COLO668 (cell line): ENCODE measurements around the gene MACROD1.

Source experiments
- DNase-seq: peaks from one replicate; lab custom pipeline; 2025; ENCODE audit not compliant: unreplicated experiment; lab: John Stamatoyannopoulos, UW

Gene MACROD1

DNA sequence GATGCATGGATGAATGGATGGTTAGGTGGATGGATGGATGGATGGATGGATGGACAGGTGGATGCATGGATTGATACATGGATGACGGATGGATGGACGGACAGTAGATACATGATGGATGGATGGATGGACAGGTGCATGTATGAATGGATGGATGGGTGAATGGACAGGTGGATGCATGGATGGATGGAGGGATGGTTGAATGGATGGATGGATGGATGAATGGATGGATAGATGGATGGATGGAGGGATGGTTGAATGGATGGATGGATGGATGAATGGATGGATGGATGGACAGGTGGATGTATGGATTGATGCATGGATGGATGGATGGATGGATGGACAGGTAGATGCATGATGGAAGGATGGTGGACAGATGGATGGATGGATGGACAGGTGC lies 51.7 kb downstream of the MACROD1 start:
- DNase-seq: no peak

DNA sequence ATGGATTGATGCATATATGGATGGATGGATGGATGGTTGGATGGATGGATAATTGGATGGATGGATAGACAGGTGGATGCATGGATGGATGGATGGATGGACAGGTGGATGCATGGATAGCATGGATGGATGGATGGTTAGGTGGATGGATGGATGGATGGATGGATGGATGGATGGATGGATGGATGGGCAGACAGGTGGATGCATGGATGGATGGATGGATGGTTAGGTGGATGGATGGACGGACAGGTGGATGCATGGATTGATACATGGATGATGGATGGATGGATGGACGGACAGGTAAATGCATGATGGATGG lies 52.5 kb downstream of the MACROD1 start:
- no peak for DNase-seq

DNA sequence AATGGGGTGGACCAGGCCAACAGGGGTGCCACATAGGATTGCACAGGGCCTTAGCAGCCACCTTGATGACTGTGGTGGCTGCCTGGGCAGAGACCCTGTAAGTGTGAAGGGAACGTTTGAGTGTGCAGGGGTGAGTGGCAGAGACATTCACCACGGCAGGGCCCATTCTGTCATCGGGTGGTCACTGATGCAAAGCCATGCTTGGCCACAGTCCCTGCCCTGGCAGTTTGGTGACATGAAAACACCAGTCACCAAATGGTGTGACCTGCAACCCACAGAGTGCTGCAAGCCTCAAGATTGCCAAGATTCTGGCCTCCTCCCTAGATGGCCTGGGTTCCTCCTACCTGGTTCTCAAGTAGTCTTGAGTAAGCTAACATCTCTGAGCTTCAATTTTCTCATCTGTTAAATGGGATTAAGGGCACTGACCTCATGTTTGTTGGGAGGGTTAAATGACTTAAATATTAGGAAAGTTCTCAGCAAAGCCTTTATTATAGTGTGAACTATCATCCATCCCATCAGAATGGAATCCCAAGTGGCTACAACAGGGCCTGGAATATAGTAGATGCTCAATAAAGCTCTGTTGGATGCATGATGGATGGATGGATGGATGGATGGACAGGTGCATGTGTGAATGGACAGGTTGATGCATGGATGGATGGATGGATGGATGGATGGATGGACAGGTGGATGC lies 53.0 kb downstream of the MACROD1 start:
- no peak for DNase-seq

DNA sequence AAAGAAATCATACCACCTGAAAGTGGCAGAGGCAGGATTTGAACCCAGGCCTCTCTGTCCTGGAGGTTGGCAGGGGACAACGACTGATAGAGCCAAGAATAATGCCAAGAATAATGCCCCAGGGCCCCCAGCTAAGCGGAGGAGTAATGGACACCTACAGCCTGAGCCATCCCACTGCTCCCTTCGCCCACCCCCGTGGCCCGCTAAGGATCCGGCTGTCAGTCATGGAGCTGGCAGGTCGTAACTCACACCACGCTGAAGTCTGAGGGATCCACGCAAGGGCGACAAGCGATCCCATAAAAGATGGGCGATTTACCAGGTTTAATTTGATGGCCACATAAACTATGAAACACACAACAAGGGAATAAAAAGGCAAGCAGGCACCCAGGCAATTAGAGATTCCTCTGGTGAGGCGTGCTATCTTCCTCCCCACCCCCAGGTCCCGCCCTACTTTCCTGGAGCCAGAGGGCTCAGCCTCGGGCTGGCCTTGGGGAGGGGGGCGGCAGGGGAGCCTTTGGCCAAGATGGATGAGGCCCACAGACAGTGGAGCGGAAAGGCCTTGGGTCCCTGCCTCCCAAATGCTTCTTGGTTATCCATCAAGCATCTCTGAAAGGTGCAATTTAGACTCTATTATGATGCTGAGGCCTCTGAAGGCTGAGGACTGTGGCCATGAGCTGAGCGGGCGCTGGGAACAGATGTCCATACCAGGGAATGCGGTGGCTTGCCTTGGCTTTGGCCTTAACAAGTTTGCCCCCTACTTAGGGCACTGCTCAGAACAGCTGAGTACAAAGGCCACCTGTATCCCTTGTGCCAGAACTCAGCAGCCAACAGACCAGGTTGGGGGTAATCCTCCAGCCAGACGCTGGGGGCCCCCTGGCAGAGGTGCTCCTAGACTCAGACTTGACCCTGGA lies 55.2 kb downstream of the MACROD1 start:
- DNase-seq: no peak

DNA sequence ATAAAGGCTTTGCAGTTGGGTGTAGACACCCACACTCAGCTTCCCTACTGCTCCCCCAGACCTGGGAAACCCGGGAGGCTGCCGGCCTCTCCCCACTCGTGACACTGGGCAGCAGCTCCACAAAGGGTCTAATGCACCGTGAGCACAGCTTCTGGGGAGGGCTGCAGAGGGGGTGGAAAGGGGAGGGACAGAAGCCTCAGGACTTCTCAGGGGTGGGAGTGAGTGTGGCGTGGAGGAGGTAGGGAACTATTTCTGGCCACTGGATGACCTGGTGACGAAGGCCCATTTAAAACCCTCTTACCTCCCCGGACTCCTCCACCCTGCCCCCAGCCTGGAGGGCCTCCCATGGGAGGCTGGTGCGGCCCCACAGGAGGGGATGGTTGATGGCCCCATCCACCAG lies 56.6 kb downstream of the MACROD1 start:
- DNase-seq: no peak

DNA sequence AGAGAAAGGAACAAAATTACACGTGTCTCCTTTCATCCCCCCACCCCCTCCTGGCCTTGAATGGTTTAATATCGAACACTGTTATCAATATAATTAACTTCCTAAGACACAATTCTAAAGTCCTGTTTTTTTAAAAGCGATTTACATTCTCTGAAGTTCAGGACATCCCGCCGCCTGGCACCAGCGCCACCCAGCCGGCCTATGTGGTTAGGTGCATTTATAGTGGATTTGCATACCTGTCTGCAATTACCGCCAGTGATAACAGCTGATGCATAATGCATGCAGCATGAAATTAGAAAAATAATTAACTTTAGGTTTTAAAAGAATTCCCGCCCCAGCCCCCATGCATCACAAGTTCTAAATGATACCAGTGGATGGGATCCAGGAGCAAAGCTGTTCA lies 58.6 kb downstream of the MACROD1 start:
- no peak for DNase-seq

DNA sequence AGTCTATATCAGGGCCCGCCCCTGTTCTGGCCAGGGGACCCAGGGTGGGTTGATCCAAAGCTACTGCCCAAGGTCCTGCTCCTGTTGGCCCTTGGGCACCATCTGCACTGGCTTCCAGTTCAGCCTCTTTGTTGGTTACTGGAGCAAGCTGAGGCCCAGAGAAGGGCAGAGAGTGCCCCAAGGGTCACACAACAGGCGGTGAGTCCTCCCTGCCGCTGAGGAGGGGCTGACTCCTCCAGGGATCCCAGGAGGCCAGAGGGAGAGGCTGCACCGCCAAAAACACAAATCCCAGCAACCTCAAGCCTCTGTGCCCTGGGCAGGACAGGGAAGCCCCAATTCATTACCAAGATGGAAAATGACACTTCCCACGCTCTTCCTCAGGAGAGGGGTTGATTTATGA lies 61.3 kb downstream of the MACROD1 start:
- no peak for DNase-seq

DNA sequence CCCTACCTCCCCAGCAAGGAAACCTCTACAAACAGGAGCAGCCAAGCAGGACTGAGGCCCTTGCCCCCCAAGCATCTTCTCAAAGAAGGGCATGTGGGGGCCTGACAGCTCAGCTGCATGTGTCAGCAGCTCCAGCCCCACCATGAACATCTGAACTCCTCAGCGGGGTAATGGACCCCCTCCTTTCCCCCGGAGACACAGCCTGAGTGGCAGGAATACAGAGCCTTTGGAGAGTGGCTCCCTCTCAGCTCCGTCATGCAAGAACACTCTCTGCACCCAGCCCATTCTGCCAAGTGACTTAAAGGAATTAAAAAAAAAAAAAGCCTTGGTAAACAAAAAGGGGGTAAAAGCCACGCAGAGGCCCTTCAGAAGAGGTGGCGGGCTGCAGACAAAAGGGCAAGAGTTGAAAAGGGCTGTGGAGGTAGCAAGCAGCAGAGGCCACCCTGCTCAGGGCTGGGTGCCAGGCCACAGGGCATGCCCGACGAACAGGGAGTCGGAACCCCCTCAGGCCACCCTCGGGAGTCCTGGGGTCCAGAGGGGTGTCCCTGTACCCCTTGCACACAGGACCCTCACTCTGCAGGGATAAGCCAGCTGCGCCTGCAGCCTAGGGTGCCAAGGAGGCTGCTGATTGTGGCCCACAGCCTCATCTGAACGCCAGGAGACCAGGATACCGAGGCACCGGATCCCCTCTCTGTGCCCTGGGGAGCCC lies 62.5 kb downstream of the MACROD1 start:
- DNase-seq: no peak

DNA sequence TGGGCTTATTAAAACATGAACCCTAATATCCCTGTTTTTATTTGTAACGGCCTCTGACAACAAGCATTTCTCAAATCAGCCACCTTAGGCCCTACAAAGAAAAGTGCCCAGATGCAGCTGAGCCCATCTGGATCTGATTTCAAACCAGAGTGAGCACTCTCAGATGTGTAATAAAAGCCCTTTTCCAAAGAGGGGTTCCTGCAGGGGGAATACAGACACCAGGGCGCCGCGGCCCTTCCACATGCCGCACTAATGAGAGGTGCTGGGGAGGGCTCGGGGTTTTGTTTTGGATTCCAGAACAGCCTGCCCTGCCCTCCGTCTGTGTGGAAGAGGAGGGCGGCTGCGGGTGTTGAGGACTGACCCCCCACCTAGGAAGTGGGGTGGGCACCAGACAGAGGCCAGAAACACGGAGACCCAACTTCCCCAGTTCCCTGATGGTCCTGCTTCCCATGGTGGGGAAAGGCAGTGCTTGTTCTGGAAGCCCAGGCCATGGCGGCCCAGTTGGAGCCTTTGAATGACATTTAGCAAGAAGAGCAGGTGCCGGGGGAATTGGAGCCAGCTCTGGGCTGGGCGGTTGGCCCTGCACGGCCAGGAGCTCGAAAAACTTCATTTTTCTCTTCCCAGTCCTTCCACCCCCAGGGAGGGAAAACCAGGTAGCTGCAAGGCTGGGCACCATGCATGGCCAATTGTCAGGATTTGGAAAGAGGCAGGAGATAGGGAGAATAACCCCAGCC lies 63.7 kb downstream of the MACROD1 start:
- no peak for DNase-seq

DNA sequence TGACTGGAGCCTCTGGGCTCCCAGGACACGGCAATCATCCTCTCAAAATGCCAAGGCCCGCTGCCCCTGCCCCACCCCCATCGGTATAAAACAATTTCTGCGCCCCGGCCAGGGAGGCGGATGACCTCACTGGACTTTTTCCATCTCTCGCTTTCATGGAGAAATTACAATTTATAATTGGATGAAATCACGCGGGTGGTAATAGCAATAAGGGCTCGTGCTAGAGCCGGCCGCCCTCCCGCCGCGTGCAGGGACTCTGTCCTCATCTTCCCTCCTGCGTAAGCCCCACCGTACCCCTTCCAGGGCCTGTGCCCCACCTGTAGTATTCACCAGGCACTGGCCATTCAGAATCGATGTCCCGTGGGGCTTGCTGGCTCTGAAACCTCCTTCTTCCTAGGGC lies 64.5 kb downstream of the MACROD1 start:
- DNase-seq: no peak

DNA sequence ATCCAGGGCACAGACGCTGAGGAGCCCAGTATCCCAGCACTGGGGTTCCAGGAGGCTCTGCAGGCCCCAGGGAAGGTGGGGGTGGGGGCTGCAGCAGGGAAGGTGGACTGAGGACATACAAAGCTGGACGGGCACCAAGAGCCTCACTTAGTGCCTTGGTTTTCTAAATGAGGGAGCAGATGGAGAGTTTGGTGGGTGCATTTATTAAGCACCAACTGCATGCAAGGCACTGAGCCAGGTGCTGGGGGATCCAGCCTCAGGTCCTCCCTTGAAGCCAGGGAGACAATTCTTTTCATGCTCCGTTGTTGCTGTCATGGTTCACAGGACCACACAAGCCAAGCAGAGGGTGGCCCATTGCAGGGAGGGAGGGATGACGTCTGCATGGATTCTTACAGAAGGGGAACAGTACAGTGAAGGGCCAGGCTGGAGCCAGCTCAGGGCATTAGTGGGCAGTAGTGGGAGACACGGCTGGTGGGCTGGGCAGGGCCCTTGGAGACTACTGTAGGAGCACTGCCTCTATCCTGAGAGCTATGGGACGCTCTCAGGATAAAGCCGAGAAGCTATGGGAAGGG lies 65.0 kb downstream of the MACROD1 start:
- no peak for DNase-seq

DNA sequence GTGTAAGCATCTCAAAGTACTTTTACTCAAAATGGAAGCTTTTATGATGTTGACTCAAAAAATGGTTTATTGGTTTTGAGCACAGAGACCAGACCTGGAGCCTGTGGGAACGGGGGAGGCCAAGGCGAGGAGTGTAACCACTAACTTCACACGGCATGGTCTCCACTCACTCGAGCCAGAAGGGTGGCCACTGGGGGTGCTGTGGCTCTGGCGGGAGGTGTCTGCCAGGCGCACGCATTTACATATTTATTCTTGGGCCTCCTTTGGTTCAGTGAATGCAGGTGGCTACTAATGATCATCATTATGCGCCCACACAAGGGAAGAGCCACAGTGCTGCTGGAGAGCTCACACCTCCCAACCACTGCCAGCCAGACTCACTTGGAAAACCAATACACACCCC lies 65.6 kb downstream of the MACROD1 start:
- peak; percentile 42 for DNase-seq

DNA sequence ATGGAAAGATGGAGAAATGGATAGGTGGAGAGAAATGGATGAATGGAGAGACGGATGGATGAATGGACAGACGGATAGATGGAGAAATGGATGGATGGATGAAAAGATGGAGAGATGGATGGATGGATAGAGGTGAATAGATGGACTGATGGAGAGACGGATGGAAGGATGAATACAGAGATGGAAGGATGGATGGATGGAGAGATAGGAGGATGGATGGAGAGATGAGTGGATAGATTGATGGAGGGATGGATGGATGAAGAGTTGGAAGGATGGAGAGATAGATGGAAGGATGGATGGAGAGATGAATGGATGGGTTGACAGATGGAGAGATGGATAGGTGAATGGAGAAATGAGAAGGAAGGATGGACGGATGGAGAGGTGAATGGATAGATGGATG lies 66.5 kb downstream of the MACROD1 start:
- DNase-seq: no peak

DNA sequence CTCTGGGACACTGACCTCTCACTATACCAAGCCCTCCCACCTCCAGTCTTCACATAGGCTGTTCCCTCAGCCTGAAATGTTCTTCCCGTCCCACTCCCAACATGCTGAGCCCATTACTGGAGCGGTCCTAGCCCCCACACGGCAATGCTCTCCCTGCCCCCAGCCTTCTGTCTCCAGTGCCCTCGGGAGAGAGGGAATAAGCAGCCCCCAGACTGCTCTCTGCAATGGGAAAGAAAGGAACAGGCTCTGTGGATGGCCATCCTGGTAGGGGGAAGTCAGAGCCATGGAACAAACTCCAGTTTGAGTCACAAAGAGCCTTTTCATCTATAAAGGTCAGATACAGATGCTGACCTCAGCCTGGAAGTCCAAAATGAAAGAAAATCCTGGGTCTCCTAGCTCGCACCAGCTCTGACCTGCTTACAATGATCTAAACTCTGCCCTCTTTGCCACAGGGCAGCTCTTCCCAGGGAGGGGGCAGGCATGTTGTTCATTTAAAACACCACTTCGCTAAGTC lies 67.5 kb downstream of the MACROD1 start:
- no peak for DNase-seq

DNA sequence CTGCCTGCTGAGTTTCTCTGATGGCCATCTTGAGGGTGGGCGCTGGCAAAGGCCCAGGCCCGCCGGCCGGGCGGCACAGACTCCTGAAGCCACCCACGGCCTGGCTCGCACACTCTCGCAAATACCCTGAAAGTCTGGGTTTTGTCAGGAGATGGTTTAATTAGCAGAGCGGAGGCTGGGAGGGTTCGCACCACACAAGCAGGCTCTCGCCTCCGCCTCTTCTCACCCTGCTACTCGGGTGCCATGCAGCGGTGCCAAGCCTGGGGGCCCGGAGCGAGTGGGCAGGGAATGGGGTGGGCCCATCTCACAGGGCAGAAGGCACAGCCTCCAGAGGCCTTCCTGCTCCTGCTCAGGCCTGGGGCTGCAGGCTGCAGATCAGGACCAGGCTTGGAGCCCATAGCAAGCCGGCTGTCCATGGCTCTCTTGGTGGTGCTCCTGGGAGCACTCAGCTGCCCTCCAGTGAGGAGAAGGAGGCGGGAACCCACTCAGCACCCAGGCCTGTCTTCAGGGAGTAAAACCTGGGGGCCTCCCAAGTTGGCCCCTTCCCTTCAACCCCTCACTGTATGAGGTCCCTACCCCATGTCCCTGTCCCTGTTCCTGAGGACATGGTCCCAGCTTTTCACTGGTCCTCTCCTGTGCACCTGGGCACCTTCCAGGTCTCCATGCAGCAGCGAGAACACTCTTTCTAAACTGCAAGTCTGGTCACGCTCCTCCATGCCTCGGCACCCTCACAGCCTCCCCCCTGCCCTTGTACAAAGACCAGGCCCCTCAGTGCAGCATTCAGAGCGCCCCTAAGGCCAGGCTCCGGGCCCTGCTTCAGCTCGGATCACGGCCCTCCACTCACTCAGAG lies 68.2 kb downstream of the MACROD1 start:
- no peak for DNase-seq

DNA sequence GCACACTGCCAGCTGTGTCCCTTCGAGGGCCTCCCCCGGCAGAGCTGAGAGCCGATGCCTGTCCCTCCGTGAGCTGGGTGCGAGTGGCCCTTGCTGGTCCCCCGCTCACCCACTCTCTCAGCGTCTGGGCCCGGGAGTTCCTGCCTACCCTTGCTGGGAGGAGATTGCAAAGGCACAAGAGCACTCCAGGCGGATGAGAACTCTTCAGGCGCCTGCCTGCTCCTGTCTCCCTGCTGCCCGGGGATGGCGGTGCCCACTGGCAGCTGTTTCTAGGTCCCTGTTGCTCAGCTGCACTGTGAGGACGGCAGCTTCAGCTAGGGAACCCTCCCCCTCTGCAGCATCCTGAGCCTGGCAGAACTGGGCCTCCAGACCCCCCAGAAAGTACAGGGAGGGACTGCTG lies 69.1 kb downstream of the MACROD1 start:
- peak; percentile 7 for DNase-seq

DNA sequence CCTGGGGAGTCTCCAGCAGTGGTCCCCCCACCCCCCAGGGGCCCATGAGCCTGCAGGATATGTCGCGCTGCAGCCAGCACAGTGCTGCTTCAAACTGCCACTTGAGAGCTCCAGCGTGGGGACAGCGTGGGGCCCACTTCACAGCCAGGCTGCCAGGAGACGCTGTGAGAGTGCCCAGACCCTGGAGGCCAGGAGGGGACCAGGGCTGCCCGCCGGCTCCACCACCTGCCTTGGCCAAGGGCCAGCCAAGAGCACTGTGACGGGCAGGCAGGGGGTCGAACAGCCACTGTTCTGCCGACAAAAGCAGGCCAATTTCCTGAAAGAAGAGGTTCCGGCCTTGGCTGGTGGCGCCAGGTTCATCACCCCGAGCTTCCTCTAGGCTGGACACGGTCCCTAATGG lies 70.0 kb downstream of the MACROD1 start:
- DNase-seq: peak; percentile 45

DNA sequence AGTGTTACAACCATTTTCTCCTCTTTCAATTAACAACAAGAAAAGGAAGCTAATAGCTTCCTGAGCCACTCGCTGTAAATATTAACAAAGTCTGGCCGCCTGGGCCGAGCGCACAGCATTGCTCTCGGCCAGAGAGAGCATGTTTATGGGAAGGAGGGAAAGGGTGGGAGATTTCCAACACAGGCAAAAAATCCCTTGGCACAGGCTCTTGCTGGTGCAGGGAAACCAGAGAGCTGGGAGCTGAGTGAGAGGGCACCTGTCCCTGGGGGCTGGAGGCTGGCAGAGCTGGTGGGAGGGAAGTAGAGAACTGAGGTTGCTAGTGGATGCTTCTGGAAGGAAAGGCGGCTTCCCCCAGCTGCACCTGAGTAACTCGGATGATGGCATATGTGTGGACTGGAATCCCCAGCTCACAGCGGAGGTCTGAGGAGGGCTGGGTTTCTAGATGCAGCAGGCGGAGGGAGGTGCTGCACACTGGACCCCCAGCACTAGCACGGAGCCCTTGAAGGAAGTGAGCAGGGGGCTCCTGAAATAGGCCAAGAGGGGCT lies 70.6 kb downstream of the MACROD1 start:
- DNase-seq: no peak

DNA sequence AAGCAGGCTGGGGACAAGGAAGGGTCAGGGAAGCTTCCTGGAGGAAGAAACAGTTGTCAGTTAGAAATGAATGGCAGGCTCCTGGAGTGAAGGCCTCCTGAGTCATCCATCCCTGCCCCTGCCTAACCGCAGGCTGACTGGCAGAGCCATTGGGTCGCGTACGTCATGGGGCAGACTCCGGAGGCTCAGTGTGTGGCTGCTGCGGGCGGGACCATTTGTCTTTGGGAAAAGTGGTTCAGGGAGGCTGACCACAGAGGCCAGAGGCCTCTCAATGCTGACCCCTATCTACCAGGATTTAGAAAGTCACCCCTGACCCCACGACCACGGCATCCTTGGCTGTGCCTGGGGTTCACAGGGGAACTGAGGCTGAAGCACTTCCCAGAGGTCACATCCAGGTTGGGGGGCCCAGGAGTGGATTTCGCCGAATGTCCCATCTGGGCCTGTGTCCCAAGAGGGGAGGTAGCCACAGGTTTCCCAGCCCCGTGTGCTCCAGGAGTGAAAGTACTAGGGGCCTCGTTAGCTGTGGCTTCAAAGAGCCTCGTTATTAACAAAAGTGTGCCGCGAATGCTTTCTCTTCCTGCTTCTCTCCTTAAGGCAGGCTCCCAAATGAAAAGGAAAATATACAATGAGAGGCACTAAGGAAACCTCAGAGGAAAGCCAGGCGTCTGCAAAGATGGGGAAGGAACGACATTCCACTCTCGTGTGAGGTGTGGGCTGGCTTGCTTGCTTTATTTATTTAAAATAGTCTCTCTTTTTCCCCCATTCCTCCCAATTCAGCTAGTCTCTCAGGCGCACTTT lies 71.3 kb downstream of the MACROD1 start:
- peak; percentile 18 for DNase-seq
